Endodermal cell (in vitro differentiated cells): ENCODE results near the gene UROC1. TPM values are rescaled to one million over a fixed set of nuclear protein-coding genes. Genes with fewer than 3 reads are reported as not detected.

Experiments
- DNase-seq: peaks from one replicate; pipeline ENCODE4 v3.0.0-alpha.2; 2017
- H3K27ac ChIP-seq: 2 replicates; pipeline ENCODE4 v1.5.1; 2013; ENCODE audit warnings: mild to moderate bottlenecking, low read depth, low read length, moderate library complexity
- H3K27me3 ChIP-seq: 2 replicates; pipeline ENCODE4 v1.6.1; 2013; ENCODE audit warnings: mild to moderate bottlenecking, low read length, moderate library complexity; ENCODE audit not compliant: insufficient read depth, control insufficient read depth, poor library complexity, severe bottlenecking
- H3K36me3 ChIP-seq: 2 replicates; pipeline ENCODE4 v1.7.0; 2013; ENCODE audit warnings: mild to moderate bottlenecking, low read length, moderate library complexity; ENCODE audit not compliant: control insufficient read depth, insufficient read depth
- H3K4me1 ChIP-seq: one replicate; pipeline ENCODE4 v1.7.0; 2013; ENCODE audit warnings: low read length; ENCODE audit not compliant: control insufficient read depth, insufficient read depth
- H3K4me3 ChIP-seq: 2 replicates; pipeline ENCODE4 v1.5.1; 2013; ENCODE audit warnings: mild to moderate bottlenecking, low read length, moderate library complexity
- H3K9ac ChIP-seq: 2 replicates; pipeline ENCODE4 v1.6.1; 2013; ENCODE audit warnings: mild to moderate bottlenecking, low read length, moderate library complexity; ENCODE audit not compliant: poor library complexity, severe bottlenecking; ENCODE audit errors: extremely low read depth
- H3K9me3 ChIP-seq: 2 replicates; pipeline ENCODE4 v1.6.1; 2013; ENCODE audit warnings: mild to moderate bottlenecking, low read length, moderate library complexity; ENCODE audit not compliant: control insufficient read depth
- H3K27ac Mint-ChIP-seq: 2 replicates; pipeline ENCODE4 v1.8.0; 2020; ENCODE audit warnings: mixed read lengths
- H3K27me3 Mint-ChIP-seq: 2 replicates; pipeline ENCODE4 v1.8.0; 2021; ENCODE audit warnings: mild to moderate bottlenecking, mixed read lengths; ENCODE audit not compliant: insufficient read depth
- H3K36me3 Mint-ChIP-seq: 2 replicates; pipeline ENCODE4 v1.8.0; 2020; ENCODE audit warnings: low read depth, mixed read lengths
- H3K4me1 Mint-ChIP-seq: 2 replicates; pipeline ENCODE4 v1.8.0; 2020; ENCODE audit warnings: mixed read lengths
- H3K4me3 Mint-ChIP-seq: 2 replicates; pipeline ENCODE4 v1.8.0; 2020; ENCODE audit warnings: mild to moderate bottlenecking, moderate library complexity, mixed read lengths
- H3K9me3 Mint-ChIP-seq: 2 replicates; pipeline ENCODE4 v1.8.0; 2020; ENCODE audit warnings: mild to moderate bottlenecking, mixed read lengths
- WGBS, 2 experiments: methylation state at CpG; one replicate each; pipeline versions ENCODE4 v1.1.5 to v1.1.7; 2013; ENCODE audit warnings: missing lambda C conversion rate in 2 of 2, mixed read lengths in 1 of 2; ENCODE audit not compliant: insufficient coverage in 1 of 2, insufficient read length in 1 of 2; 5-methylcytosine and 5-hydroxymethylcytosine counted together
- total RNA-seq, 2 donors: library from RNA; stranded (reverse); fragmentation: NEBNext Ultra II Directional in 1 of 2; extraction: Animal tissue kit (Norgen Biotek cat#: 25700) in 1 of 2; gene quantifications; 2 replicates in 1 of 2; 3 replicates in 1 of 2; pipeline ENCODE4 v1.2.1, GENCODE V29; 2021
- TF ChIP-seq, protein P1 (sequence below): fragments of 200-600 bp; sonication (generic); conservative IDR thresholded peaks from 2 replicates; pipeline ENCODE4 v1.5.0; 2021; ENCODE audit warnings: antibody characterized with exemption, mild to moderate bottlenecking

UROC1 gene
- total RNA-seq, 2 donors from 2014 or later = not detected

GRCh38 chr3:126490619-126491018, 27.0 kb downstream of the UROC1 start:
- 77% methylated on average over 6 of the region's 6 CpGs for WGBS, 2 experiments
- Histone ChIP-seq H3K9ac (no peak overlapping the region), H3K36me3 (no peaks in the 10 kb centered on the region), H3K27ac (no peak overlapping the region), H3K9me3 (no peaks in the 10 kb centered on the region), H3K4me3 (no peak overlapping the region), H3K4me1 (no peaks in the 10 kb centered on the region), H3K27me3 (no peaks in the 10 kb centered on the region)
- peak; percentile 67 for DNase-seq
- no peak overlapping the region for H3K27ac Mint-ChIP-seq
- no peaks in the 10 kb centered on the region for H3K4me1 Mint-ChIP-seq
- no peaks in the 10 kb centered on the region for H3K27me3 Mint-ChIP-seq
- TF ChIP-seq, protein P1, sequence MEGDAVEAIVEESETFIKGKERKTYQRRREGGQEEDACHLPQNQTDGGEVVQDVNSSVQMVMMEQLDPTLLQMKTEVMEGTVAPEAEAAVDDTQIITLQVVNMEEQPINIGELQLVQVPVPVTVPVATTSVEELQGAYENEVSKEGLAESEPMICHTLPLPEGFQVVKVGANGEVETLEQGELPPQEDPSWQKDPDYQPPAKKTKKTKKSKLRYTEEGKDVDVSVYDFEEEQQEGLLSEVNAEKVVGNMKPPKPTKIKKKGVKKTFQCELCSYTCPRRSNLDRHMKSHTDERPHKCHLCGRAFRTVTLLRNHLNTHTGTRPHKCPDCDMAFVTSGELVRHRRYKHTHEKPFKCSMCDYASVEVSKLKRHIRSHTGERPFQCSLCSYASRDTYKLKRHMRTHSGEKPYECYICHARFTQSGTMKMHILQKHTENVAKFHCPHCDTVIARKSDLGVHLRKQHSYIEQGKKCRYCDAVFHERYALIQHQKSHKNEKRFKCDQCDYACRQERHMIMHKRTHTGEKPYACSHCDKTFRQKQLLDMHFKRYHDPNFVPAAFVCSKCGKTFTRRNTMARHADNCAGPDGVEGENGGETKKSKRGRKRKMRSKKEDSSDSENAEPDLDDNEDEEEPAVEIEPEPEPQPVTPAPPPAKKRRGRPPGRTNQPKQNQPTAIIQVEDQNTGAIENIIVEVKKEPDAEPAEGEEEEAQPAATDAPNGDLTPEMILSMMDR = peak; percentile 66
- no peaks in the 10 kb centered on the region for H3K36me3 Mint-ChIP-seq
- no peak overlapping the region for H3K4me3 Mint-ChIP-seq
- no peaks in the 10 kb centered on the region for H3K9me3 Mint-ChIP-seq

GRCh38 chr3:126488886-126489569, 28.5 kb downstream of the UROC1 start:
- no peaks in the 10 kb centered on the region for H3K27me3 ChIP-seq
- H3K9me3 ChIP-seq = no peaks in the 10 kb centered on the region
- Mint-ChIP-seq H3K36me3 (no peaks in the 10 kb centered on the region), H3K27me3 (no peaks in the 10 kb centered on the region), H3K4me1 (peaks cover 8% of the 10 kb centered on the region), H3K9me3 (no peaks in the 10 kb centered on the region), H3K4me3 (no peak overlapping the region), H3K27ac (no peak overlapping the region)
- DNase-seq = no peak
- H3K36me3 ChIP-seq = no peaks in the 10 kb centered on the region
- TF ChIP-seq, protein P1 = no peak
- H3K4me3 ChIP-seq = no peak overlapping the region
- no peaks in the 10 kb centered on the region for H3K4me1 ChIP-seq
- no peak overlapping the region for H3K27ac ChIP-seq
- WGBS, 2 experiments = 93 to 97% methylated on average over 15 to 16 of the region's 16 CpGs
- no peak overlapping the region for H3K9ac ChIP-seq

GRCh38 chr3:126488185-126488584, 29.4 kb downstream of the UROC1 start:
- Histone ChIP-seq H3K27me3 (no peaks in the 10 kb centered on the region), H3K36me3 (no peaks in the 10 kb centered on the region), H3K9me3 (no peaks in the 10 kb centered on the region), H3K4me3 (no peak overlapping the region), H3K27ac (no peak overlapping the region), H3K4me1 (no peaks in the 10 kb centered on the region), H3K9ac (no peak overlapping the region)
- Mint-ChIP-seq H3K4me3 (no peak overlapping the region), H3K27ac (no peak overlapping the region), H3K27me3 (no peaks in the 10 kb centered on the region), H3K9me3 (no peaks in the 10 kb centered on the region), H3K4me1 (peaks cover 8% of the 10 kb centered on the region), H3K36me3 (no peaks in the 10 kb centered on the region)
- 86% methylated on average over 9 to 14 of the region's 14 CpGs for WGBS, 2 experiments
- peak; percentile 56 for DNase-seq
- TF ChIP-seq, protein P1 = peak; percentile 43
